ELF-1 (cell line): ENCODE results near the gene HNRNPA0.

Experiments used
- DNase-seq: peaks from one replicate; pipeline ENCODE4 v3.0.0-alpha.2; 2016; ENCODE audit warnings: low read depth, low spot score

Gene HNRNPA0

GRCh38 chr5:137754961-137755762, 999 bp upstream of the HNRNPA0 start:
- DNase-seq = no peak

GRCh38 chr5:137753691-137754187, 424 bp downstream of the HNRNPA0 start:
- no peak for DNase-seq

- DNase-seq = peak; percentile 53
These were observed 1.1 kb downstream of the HNRNPA0 start for GRCh38 chr5:137752905-137753690.

DNA sequence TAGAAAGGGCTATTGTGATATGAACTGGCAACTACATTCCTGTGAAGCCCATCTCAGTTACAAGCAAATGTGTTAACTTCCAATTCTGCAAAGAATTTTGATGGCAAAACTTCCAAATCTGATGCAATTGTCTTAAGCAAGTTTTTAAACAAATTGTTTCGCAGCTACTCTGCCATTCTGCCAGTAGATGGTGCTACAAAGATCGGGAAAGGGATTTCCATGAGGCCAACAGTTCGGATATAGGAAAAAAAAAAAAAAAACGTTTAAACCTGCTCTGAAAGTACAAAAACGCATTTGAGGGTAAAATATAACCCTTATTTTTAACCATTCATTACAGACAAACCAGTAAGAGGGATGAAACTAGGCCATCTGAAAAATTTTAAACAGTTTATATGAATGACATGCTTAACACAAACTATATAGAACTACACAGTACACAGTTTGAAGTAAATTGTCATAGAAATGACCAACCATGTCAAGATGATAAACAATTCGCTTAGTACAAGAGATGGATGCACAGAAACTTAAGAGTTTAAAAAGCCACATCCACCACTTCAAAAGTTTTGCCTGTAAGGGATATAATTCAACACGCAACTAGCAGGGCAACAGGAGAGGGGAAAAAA, 2.2 kb downstream of the HNRNPA0 start:
- no peak for DNase-seq

DNA sequence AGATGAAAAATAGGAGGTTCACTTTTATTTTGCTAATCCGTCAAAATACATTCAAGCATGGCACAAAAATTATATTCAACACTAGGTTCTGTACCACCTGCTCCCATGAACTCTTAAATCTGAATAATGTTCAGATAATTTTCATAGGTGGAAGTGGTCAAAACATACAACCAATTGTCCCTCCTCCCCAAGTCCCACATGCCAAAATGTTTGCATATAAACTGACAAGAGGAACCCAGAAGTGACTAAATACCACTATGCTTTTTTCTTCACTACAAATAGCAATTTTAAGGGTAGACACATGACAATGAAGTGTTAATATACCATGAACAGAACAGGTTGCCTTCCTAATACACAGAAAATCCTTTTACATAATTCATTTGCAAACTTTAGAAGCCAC, 3.7 kb downstream of the HNRNPA0 start:
- no peak for DNase-seq

- no peak for DNase-seq
These were observed 6.3 kb downstream of the HNRNPA0 start for GRCh38 chr5:137747848-137748247.

DNA sequence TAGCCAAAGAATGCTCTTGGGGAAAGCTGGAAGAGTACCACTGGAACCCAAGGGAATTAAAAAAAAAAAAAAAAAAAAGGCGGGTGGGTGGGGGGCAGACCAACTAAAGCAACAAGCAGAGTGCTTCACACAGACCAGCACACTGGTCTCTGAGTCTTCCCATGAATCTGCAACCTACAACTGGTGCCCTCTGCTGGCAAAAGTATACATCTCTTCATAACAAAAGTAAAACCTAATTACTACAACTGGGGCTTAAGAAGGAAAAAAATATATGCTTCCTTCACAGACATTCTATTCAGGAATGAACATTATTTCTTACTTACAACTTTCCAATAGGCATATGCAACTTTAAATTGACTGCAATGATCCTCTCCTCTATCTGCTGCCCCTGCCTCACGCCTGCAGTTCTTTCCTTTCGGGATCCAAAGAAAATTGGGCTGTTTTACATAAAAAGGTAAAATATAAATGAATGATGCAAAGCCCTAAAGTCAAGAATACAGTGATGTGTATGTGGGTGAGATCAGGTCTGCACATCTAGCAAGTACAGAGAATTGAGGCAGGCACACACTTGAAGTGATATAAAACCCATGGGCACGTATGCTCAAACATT, 11.0 kb downstream of the HNRNPA0 start:
- DNase-seq = peak; percentile 43

DNA sequence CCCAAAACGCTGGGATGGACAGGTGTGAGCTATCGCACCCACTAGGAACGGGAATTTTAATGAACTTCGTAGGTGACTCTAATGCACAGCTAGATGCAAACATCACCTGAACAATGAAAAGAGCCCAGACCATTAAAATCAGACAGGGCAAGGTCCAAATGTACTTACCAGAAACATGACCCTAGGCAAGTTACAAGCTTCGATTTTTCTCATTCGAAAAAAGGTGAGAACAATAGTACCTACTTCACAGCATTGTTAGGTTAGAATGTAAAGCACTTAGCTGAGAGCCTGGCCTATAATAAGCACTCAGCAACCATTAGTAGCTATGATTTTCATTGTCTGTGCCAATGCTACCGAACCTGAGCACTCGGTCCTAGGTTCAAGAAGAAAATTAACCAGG, 12.4 kb downstream of the HNRNPA0 start:
- DNase-seq = no peak

GRCh38 chr5:137739737-137740136, 14.4 kb downstream of the HNRNPA0 start:
- DNase-seq = no peak

- no peak for DNase-seq
These were observed 15.2 kb downstream of the HNRNPA0 start for GRCh38 chr5:137738947-137739346.

GRCh38 chr5:137737349-137738131, 16.6 kb downstream of the HNRNPA0 start:
- DNase-seq = no peak

- no peak for DNase-seq
These were observed 17.7 kb downstream of the HNRNPA0 start for GRCh38 chr5:137736496-137736895.

GRCh38 chr5:137735555-137736284, 18.4 kb downstream of the HNRNPA0 start, which contains the start of gene KLHL3:
Gene KLHL3, minus strand, starts transcription at chr5:137736089. Its CDS starts 443 bp downstream, at chr5:137735646.
- DNase-seq = peak; percentile 93

GRCh38 chr5:137734962-137735554, 19.1 kb downstream of the HNRNPA0 start:
- peak; percentile 63 for DNase-seq

- DNase-seq = no peak
These were observed 19.8 kb downstream of the HNRNPA0 start for GRCh38 chr5:137734331-137734730.

DNA sequence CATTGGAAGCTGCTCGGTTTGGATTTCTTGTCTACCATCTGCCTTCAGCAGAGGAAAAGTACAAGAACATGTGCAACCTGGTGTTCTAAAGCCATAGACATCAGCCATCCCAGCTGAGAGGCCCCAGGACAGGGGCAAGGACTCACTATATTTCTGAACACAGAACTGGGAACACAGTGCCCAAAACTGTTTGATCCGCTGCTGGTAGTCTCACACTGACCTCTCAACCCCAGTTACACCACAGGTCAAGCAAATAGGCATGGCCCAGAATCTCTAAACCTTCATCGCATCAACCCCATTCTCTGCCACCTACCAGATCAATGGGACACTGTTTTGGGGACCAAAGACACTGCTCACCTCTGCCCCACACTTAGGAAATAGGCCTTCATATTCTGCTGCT, 20.2 kb downstream of the HNRNPA0 start:
- no peak for DNase-seq

DNA sequence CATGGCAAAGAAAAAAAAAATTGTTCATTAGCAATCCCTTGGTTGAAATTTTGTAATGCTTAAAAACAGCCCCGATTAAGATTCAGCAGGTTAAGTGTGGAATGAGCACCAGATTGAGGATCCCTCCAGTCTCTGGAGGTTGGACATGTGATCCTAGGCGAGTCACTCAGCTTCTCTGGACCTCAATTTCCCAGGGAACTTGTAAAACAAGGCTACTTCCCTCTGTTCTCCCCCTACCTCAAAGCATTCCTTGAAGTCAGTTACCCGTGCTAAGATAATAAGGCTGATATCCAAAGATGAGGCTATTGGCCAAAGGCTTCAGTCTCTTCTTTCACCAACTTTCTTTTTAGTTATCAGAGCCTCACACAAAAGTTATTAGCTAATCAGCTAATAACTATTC, 21.2 kb downstream of the HNRNPA0 start:
- DNase-seq = no peak

DNA sequence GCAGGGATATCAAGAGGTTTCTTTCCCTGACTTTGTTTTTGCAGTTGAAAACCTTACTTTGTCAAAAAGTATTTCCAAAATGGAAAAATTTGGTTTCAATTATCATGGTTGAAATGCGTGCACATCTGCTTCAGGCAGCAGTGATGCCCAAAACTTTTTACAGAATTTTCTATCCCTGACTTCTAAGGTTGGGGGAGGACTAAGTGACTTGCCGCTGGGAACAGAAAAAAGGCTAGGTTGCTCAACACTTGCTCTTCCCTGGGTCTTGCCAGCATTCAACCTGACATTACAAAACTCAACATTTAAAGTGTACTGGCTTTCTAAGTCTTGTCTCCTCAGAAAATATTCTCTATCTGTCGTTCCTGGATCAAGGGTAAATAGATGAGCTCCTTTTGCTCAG, 23.0 kb downstream of the HNRNPA0 start:
- DNase-seq = no peak

DNA sequence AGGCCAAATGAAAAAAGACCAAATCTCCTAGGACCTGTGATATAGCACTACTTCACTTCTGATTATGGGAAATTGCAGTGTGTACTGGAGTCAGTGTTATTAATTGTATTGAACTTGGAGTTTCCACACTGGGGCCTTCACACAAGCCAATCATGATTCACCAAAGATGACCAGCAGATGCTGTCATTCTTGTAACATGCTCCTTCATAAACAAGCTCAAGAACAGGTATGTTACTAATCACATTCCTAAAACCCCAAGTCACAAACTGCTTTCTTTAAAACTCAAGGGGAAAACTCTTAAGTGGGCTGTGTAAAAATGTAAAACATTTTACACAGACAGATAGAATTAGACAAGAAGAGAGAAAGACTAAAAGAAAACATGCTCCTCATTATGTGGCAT, 23.8 kb downstream of the HNRNPA0 start:
- DNase-seq = no peak

DNA sequence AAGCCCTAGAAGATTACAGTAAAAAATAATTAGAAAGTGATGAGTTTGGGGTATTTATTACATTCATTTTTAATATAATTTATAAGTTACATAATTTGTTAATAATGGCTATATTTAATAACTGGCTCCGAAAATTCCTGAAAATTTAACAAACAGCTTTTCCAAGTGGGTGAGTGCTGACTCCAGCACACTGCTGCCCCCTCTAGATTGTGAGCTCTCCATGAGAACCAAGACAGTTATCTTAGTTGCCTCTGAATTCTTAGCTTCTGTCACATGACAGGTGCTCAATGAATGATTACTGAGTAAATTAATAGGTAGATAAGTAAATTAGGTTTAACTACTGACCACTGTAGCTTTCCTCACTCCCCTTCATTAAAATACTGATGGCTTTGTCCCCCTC, 26.1 kb downstream of the HNRNPA0 start:
- DNase-seq = no peak
